H9 (cell line): ENCODE measurements around the gene DHX36. TPM values are rescaled to one million over a fixed set of nuclear protein-coding genes. Genes with fewer than 3 reads are reported as not detected.

Experiments
- DNase-seq: peaks from one replicate; pipeline ENCODE4 v3.0.0-alpha.2; 2017
- H2AFZ ChIP-seq: one replicate; pipeline ENCODE4 v1.6.1; 2013; ENCODE audit warnings: mild to moderate bottlenecking, low read length, control low read depth, moderate library complexity
- H2AK5ac ChIP-seq: 2 replicates; pipeline ENCODE4 v1.6.1; 2013; ENCODE audit warnings: low read length, control low read depth, mixed read lengths; ENCODE audit not compliant: insufficient read length
- H2BK120ac ChIP-seq: one replicate; pipeline ENCODE4 v1.6.1; 2013; ENCODE audit warnings: low read depth, mild to moderate bottlenecking, low read length, control low read depth, inconsistent platforms; ENCODE audit not compliant: poor library complexity, severe bottlenecking
- H2BK12ac ChIP-seq: 2 replicates; pipeline ENCODE4 v1.6.1; 2013; ENCODE audit warnings: low read length, control low read depth, mixed read lengths, low read depth; ENCODE audit not compliant: insufficient read length
- H2BK15ac ChIP-seq: 2 replicates; pipeline ENCODE4 v1.6.1; 2013; ENCODE audit warnings: low read depth, low read length, control low read depth
- H2BK20ac ChIP-seq: one replicate; pipeline ENCODE4 v1.6.1; 2013; ENCODE audit warnings: low read depth, mild to moderate bottlenecking, low read length, control low read depth, inconsistent platforms; ENCODE audit not compliant: poor library complexity, severe bottlenecking
- H2BK5ac ChIP-seq: 2 replicates; pipeline ENCODE4 v1.6.1; 2013; ENCODE audit warnings: low read length, control low read depth, mixed read lengths; ENCODE audit not compliant: insufficient read length
- H3K14ac ChIP-seq: 2 replicates; pipeline ENCODE4 v1.6.1; 2013; ENCODE audit warnings: low read length, control low read depth; ENCODE audit not compliant: insufficient read depth
- H3K18ac ChIP-seq: 2 replicates; pipeline ENCODE4 v1.6.1; 2013; ENCODE audit warnings: low read depth, mild to moderate bottlenecking, mixed read lengths, low read length, control low read depth; ENCODE audit not compliant: insufficient read length
- H3K23ac ChIP-seq: 2 replicates; pipeline ENCODE4 v1.6.1; 2013; ENCODE audit warnings: low read length, control low read depth, mixed read lengths, low read depth; ENCODE audit not compliant: insufficient read length
- H3K23me2 ChIP-seq: 2 replicates; pipeline ENCODE4 v1.6.1; 2013; ENCODE audit warnings: low read depth, mild to moderate bottlenecking, mixed read lengths, low read length, control low read depth; ENCODE audit not compliant: insufficient read length, poor library complexity, severe bottlenecking
- H3K27ac ChIP-seq: 2 replicates; pipeline ENCODE4 v1.5.1; 2013; ENCODE audit warnings: low read length, control low read depth, mixed read lengths, low read depth; ENCODE audit not compliant: insufficient read length
- H3K27me3 ChIP-seq: 2 replicates; pipeline ENCODE4 v1.6.1; 2013; ENCODE audit warnings: low read length, control low read depth, inconsistent platforms; ENCODE audit not compliant: insufficient read depth
- H3K4ac ChIP-seq: 2 replicates; pipeline ENCODE4 v1.6.1; 2013; ENCODE audit warnings: low read depth, mild to moderate bottlenecking, control low read depth, inconsistent platforms, low read length, moderate library complexity
- H3K4me1 ChIP-seq: 2 replicates; pipeline ENCODE4 v1.6.1; 2013; ENCODE audit warnings: low read length, control low read depth, inconsistent platforms; ENCODE audit not compliant: insufficient read depth
- H3K4me2 ChIP-seq: 2 replicates; pipeline ENCODE4 v1.6.1; 2013; ENCODE audit warnings: low read length, control low read depth, mixed read lengths; ENCODE audit not compliant: insufficient read length, insufficient read depth
- H3K56ac ChIP-seq: 2 replicates; pipeline ENCODE4 v1.6.1; 2013; ENCODE audit warnings: low read depth, mild to moderate bottlenecking, mixed read lengths, low read length, control low read depth; ENCODE audit not compliant: insufficient read length
- H3K79me1 ChIP-seq: 2 replicates; pipeline ENCODE4 v1.6.1; 2013; ENCODE audit warnings: low read depth, mild to moderate bottlenecking, moderate library complexity, low read length, control low read depth, inconsistent platforms; ENCODE audit not compliant: insufficient read depth, poor library complexity, severe bottlenecking
- H3K79me2 ChIP-seq: 2 replicates; pipeline ENCODE4 v1.6.1; 2013; ENCODE audit warnings: low read length, control low read depth, inconsistent platforms; ENCODE audit not compliant: insufficient read depth
- H3K9ac ChIP-seq: 2 replicates; pipeline ENCODE4 v1.6.1; 2013; ENCODE audit warnings: low read length, control low read depth, mixed read lengths; ENCODE audit not compliant: insufficient read length; ENCODE audit errors: extremely low read depth
- H3K9me3 ChIP-seq: one replicate; pipeline ENCODE4 v1.6.1; 2013; ENCODE audit warnings: low read depth, low read length, inconsistent platforms; ENCODE audit not compliant: control insufficient read depth
- H3T11ph ChIP-seq: one replicate; pipeline ENCODE4 v1.6.1; 2013; ENCODE audit warnings: mild to moderate bottlenecking, low read length, control low read depth, inconsistent platforms
- H4K20me1 ChIP-seq: one replicate; pipeline ENCODE4 v1.6.1; 2013; ENCODE audit not compliant: control insufficient read depth, insufficient read length, insufficient read depth
- H4K5ac ChIP-seq: 2 replicates; pipeline ENCODE4 v1.6.1; 2013; ENCODE audit warnings: low read depth, mild to moderate bottlenecking, mixed read lengths, low read length, control low read depth; ENCODE audit not compliant: insufficient read length
- H4K8ac ChIP-seq: replicated peaks from 2 replicates; pipeline ENCODE4 v1.6.1; 2013; ENCODE audit warnings: low read length, control low read depth, mixed read lengths, low read depth; ENCODE audit not compliant: insufficient read length
- H4K91ac ChIP-seq: 2 replicates; pipeline ENCODE4 v1.6.1; 2013; ENCODE audit warnings: low read depth, mild to moderate bottlenecking, moderate library complexity, mixed read lengths, low read length, control low read depth; ENCODE audit not compliant: insufficient read length
- H3K27ac Mint-ChIP-seq, 3 experiments: 2 replicates in 2 of 3; 3 replicates in 1 of 3; pipeline ENCODE4 v1.8.0; 2020 to 2021; ENCODE audit warnings: mixed read lengths in 3 of 3, mild to moderate bottlenecking in 1 of 3, moderate library complexity in 1 of 3
- H3K27me3 Mint-ChIP-seq: 2 replicates; pipeline ENCODE4 v1.8.0; 2021; ENCODE audit warnings: low read depth, mild to moderate bottlenecking, moderate library complexity, mixed read lengths
- H3K36me3 Mint-ChIP-seq, 3 experiments: 2 replicates in 2 of 3; 3 replicates in 1 of 3; pipeline ENCODE4 v1.8.0; 2020 to 2021; ENCODE audit warnings: low read depth in 3 of 3, mixed read lengths in 3 of 3; ENCODE audit not compliant: insufficient read depth in 1 of 3
- H3K4me1 Mint-ChIP-seq, 2 experiments: 2 replicates each; pipeline ENCODE4 v1.8.0; 2020; ENCODE audit warnings: mixed read lengths in 2 of 2
- H3K4me3 Mint-ChIP-seq, 2 experiments: 2 replicates in 1 of 2; 3 replicates in 1 of 2; pipeline ENCODE4 v1.8.0; 2020 to 2021; ENCODE audit warnings: mild to moderate bottlenecking in 2 of 2, mixed read lengths in 2 of 2, moderate library complexity in 1 of 2
- H3K9me3 Mint-ChIP-seq, 2 experiments: 2 replicates in 1 of 2; 3 replicates in 1 of 2; pipeline ENCODE4 v1.8.0; 2020; ENCODE audit warnings: mild to moderate bottlenecking in 2 of 2, mixed read lengths in 2 of 2, moderate library complexity in 1 of 2
- WGBS: extraction: QIAGEN DNeasy Blood & Tissue Kit; methylation state at CpG from one replicate; pipeline ENCODE4 v1.1.7; 2013; ENCODE audit warnings: missing lambda C conversion rate, low lambda C conversion rate, mixed read lengths; ENCODE audit not compliant: insufficient read length; ENCODE audit errors: extremely low coverage; 5-methylcytosine and 5-hydroxymethylcytosine counted together
- total RNA-seq: library from RNA; stranded (reverse); gene quantifications from 2 replicates; pipeline ENCODE4 v1.2.1, GENCODE V29; 2021
- TF ChIP-seq, protein P1 (sequence below): fragments of 200-600 bp; sonication (generic); conservative IDR thresholded peaks from 3 replicates; pipeline ENCODE4 v1.8.0; 2021; ENCODE audit warnings: antibody characterized with exemption, mild to moderate bottlenecking

The DHX36 gene
- total RNA-seq, 1 experiment from 2014 or later = 103 TPM

- peaks cover 29 to 78% (median 78%) of the 10 kb centered on the region in 3 experiments; a peak in 6 of 7 replicates for H3K36me3 Mint-ChIP-seq
- no peak overlapping the region for H2BK15ac ChIP-seq
- TF ChIP-seq, protein P1, sequence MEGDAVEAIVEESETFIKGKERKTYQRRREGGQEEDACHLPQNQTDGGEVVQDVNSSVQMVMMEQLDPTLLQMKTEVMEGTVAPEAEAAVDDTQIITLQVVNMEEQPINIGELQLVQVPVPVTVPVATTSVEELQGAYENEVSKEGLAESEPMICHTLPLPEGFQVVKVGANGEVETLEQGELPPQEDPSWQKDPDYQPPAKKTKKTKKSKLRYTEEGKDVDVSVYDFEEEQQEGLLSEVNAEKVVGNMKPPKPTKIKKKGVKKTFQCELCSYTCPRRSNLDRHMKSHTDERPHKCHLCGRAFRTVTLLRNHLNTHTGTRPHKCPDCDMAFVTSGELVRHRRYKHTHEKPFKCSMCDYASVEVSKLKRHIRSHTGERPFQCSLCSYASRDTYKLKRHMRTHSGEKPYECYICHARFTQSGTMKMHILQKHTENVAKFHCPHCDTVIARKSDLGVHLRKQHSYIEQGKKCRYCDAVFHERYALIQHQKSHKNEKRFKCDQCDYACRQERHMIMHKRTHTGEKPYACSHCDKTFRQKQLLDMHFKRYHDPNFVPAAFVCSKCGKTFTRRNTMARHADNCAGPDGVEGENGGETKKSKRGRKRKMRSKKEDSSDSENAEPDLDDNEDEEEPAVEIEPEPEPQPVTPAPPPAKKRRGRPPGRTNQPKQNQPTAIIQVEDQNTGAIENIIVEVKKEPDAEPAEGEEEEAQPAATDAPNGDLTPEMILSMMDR = no peak
These were observed 22.7 kb downstream of the DHX36 start for GRCh38 chr3:154301561-154301960.

More at GRCh38 chr3:154301561-154301960, 22.7 kb downstream of the DHX36 start:
- no peak for DNase-seq
- Histone ChIP-seq H3K14ac (no peak overlapping the region), H3K23ac (no peak overlapping the region), H4K5ac (no peak overlapping the region), H2BK20ac (no peak overlapping the region), H3T11ph (no peak overlapping the region), H3K79me2 (no peaks in the 10 kb centered on the region), H2BK12ac (no peak overlapping the region), H3K9me3 (no peaks in the 10 kb centered on the region), H3K4ac (no peak overlapping the region), H3K4me2 (no peak overlapping the region), H4K91ac (no peak overlapping the region), H4K20me1 (no peaks in the 10 kb centered on the region), H3K27ac (no peak overlapping the region), H2AK5ac (no peak overlapping the region), H3K23me2 (no peaks in the 10 kb centered on the region), H3K9ac (no peak overlapping the region), H2BK120ac (no peak overlapping the region), H4K8ac (no peak overlapping the region), H3K4me1 (no peaks in the 10 kb centered on the region), H2BK5ac (no peak overlapping the region), H2AFZ (no peak overlapping the region), H3K56ac (no peak overlapping the region), H3K27me3 (no peaks in the 10 kb centered on the region), H3K79me1 (no peaks in the 10 kb centered on the region), H3K18ac (no peak overlapping the region)
- Mint-ChIP-seq H3K4me1 (no peaks in the 10 kb centered on the region), H3K27me3 (no peaks in the 10 kb centered on the region), H3K4me3 (no peak overlapping the region), H3K27ac (0 out of 7 replicates have a peak overlapping the region, but pooled peaks of 1 of the 3 experiments have one; percentile 22), H3K9me3 (no peaks in the 10 kb centered on the region)
- WGBS = no CpG with 5 or more reads among the region's 3 CpGs
